PFSK-1 (cell line): Measurements from ENCODE around the gene PCDHGA1.
"Not testable (repeated sequence)": the region's sequence is repeated elsewhere in the genome, so short reads cannot be mapped to it uniquely, and the experiment has no call there.

ENCODE experiments used
- FOXP2 ChIP-seq: optimal IDR thresholded peaks from 2 replicates; pipeline ENCODE3; 2011; ENCODE audit warnings: borderline replicate concordance, control low read depth, inconsistent platforms; ENCODE audit not compliant: insufficient read depth; ENCODE audit errors: extremely low read length, extremely low read depth
- POLR2AphosphoS5 ChIP-seq: IDR thresholded peaks from 2 replicates; pipeline ENCODE4 v1.6.1; 2012; ENCODE audit warnings: low read depth, mild to moderate bottlenecking, control low read depth, low read length, moderate library complexity
- REST ChIP-seq, 2 experiments: IDR thresholded peaks; 2 replicates each; pipeline versions ENCODE4 v1.6.1 to v1.8.0; 2011 to 2012; ENCODE audit warnings: low read depth in 2 of 2, low read length in 2 of 2, control low read depth in 1 of 2, inconsistent platforms in 1 of 2, mild to moderate bottlenecking in 1 of 2, moderate library complexity in 1 of 2; ENCODE audit not compliant: insufficient read depth in 1 of 2
- SIN3A ChIP-seq: IDR thresholded peaks from 2 replicates; pipeline ENCODE4 v1.6.1; 2012; ENCODE audit warnings: mild to moderate bottlenecking, low read length, moderate library complexity, borderline replicate concordance; ENCODE audit not compliant: insufficient read depth
- TAF1 ChIP-seq: IDR thresholded peaks from 2 replicates; pipeline ENCODE4 v1.6.1; 2012; ENCODE audit warnings: low read length, control low read depth, borderline replicate concordance; ENCODE audit not compliant: insufficient read depth

Gene PCDHGA1

GRCh38 chr5:141382469-141383294 lies 52.4 kb downstream of the PCDHGA1 start, which contains the start of gene PCDHGA7:
Gene PCDHGA7 (plus strand): TSS chr5:141382742. CDS start chr5:141382900, 158 bp downstream.
- TF ChIP-seq SIN3A (no peak), POLR2AphosphoS5 (no peak)

GRCh38 chr5:141383345-141383744 lies 53.0 kb downstream of the PCDHGA1 start:
- TF ChIP-seq TAF1 (no peak), FOXP2 (no peak), POLR2AphosphoS5 (no peak), REST (IDR thresholded peaks at IDR 0.05; ENCODE audit: insufficient read depth in 1 of 2, low read depth in 2 of 2, low read length in 2 of 2) (no peak), SIN3A (no peak)

GRCh38 chr5:141384471-141385267 lies 54.4 kb downstream of the PCDHGA1 start:
- TF ChIP-seq TAF1 (no peak), POLR2AphosphoS5 (no peak), REST (IDR thresholded peaks at IDR 0.05; ENCODE audit: insufficient read depth in 1 of 2, low read depth in 2 of 2, low read length in 2 of 2) (no peak), SIN3A (no peak), FOXP2 (no peak)

- not testable (repeated sequence) for TF ChIP-seq FOXP2; POLR2AphosphoS5; REST (IDR thresholded peaks at IDR 0.05; ENCODE audit: insufficient read depth in 1 of 2, low read depth in 2 of 2, low read length in 2 of 2)
Observed at GRCh38 chr5:141387557-141388311, 57.4 kb downstream of the PCDHGA1 start, which contains the start of gene PCDHGB4. Gene PCDHGB4 (plus strand): TSS chr5:141387698. CDS start chr5:141387885, 187 bp downstream.

- TF ChIP-seq TAF1 (no peak), POLR2AphosphoS5 (no peak), REST (IDR thresholded peaks at IDR 0.05; ENCODE audit: insufficient read depth in 1 of 2, low read depth in 2 of 2, low read length in 2 of 2) (no peak), FOXP2 (no peak), SIN3A (no peak)
Observed at GRCh38 chr5:141388661-141389060, 58.3 kb downstream of the PCDHGA1 start.
